Left ventricle myocardium superior (tissue), 1 donor: ENCODE results near the gene BIRC2. TPM values are rescaled to one million over a fixed set of nuclear protein-coding genes. Genes with fewer than 3 reads are reported as not detected.

Experiments
- ATAC-seq: fragments of 200-7000 bp; cut with Tn5 transposase; one replicate; pipeline ENCODE4 v1.9.1; 2020; ENCODE audit warnings: mild to moderate bottlenecking, moderate library complexity
- DNase-seq: peaks from one replicate; pipeline ENCODE4 v3.0.0-alpha.2; 2020
- intact Hi-C: fragments of 100-400 bp; cut with micrococcal nuclease; formaldehyde crosslinking; loops from one replicate; pipeline ENCODE4 v1.11.0; 2022
- total RNA-seq: library from RNA; stranded (reverse); fragmentation: NEBNext Ultra II Directional; extraction: Animal tissue kit (Norgen Biotek cat#: 25700); gene quantifications from one replicate; pipeline ENCODE4 v1.2.1, GENCODE V29; 2021
- donor health status: DM: no; HTN: yes; CAD: no; lungs with severe emphysema.

The BIRC2 gene
- total RNA-seq, 1 donor from 2014 or later: 31.1 TPM

DNA sequence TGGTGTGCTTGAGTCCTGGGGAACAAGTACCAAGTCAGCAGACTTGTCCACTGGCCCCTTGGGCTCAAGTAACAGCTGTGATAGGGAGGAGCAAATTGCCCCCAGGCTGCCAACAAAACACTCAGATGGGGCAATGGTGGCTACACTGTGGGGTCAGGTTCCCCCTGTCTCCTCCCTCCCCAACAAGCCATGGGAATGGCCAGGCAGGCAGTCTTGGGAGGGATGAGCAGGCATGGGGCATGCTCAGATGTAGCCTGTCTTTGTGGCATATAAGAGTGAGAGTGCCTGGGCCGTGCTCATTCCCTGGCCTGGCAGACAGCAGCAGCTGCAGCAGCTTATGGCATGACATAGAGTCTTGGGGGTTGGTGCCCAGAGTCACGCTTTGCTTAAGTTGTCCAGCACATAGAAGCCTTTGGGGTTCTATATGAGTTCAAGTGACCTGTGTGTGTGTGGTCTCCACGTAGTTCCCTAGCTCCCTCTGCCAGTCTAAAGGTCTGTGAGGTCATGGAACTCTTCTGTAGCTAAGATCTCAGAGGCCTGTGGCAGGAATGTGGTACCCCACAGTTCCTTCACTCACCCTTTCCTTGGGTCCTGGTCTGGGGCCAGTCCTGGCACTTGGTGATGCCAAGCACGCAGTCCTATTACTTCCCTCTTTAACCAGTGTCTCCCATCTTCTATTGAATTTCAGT, 44.7 kb downstream of the BIRC2 start:
- intact Hi-C loops: no loop called here
- no peak for DNase-seq
- no peak for ATAC-seq

GRCh38 chr11:102393272-102393730, 46.3 kb downstream of the BIRC2 start:
- DNase-seq (no peak), ATAC-seq (no peak)
- intact Hi-C loops: no loop called here

- no peak for ATAC-seq
- intact Hi-C loops: no loop called here
- DNase-seq: no peak
Measured at GRCh38 chr11:102395720-102396393, 48.8 kb downstream of the BIRC2 start.

DNA sequence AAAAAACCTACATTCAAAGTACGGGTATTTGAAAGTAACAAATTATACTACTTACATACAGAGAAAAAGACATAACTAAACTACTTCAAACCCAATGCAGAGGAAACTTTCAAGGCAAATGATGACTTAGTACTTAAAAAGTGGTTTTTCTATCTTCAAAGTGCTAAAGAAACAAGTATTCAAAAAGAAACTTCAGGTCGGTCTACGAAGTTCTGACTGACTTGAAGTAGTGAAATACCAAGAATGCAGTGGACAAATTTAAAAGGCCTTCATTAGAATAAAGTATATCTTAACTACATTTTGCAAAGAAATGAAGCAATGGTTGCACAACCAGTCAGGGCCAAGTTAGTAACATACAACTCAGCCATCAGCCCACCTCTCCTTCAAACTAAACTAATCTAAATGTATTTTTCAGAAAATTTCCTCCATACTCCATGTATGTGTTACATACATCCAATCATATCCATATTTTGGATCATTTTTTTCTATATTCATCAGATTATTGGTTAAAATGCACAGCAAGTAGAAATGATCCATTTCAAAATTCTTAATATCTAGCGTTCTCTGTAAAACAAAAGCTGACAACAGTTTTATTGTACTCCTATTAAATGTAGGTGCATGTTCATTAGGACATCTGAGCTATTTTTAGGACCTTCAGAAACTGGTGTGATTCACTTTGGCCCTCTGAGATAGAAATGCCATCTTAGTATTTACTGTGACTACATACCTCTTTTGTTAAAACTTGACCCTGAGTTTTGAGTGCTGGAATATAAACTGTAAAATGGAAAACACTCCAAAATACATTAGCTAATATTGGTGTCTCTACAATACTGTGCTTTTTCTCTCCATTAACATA, 49.9 kb downstream of the BIRC2 start:
- peak; percentile 32 for ATAC-seq
- DNase-seq: no peak
- intact Hi-C loops: no loop called here

- DNase-seq (no peak), ATAC-seq (no peak)
- intact Hi-C loops: no loop called here
Measured at GRCh38 chr11:102398297-102398696, 51.3 kb downstream of the BIRC2 start.

DNA sequence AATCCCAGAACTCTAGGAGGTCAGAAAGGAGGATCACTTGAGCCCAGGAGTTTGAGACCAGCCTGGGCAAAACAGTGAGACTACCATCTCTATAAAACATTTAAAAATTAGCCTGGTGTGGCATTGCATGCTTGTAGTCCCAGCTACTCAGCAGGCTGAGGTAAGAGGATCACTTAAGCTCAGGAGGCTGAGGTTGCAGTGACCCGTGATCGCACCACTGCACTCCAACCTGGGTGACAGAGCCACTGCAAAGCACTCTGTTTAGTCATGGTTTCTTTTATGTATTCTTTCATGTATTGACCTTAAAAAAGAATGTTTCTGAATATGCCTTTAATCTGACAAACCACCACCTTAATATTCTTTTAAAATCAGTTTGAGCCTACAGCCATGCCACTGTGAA, 52.2 kb downstream of the BIRC2 start:
- no peak for ATAC-seq
- DNase-seq: no peak
- intact Hi-C loops: no loop called here

- intact Hi-C loops: no loop called here
- DNase-seq: no peak
- no peak for ATAC-seq
Measured at GRCh38 chr11:102400603-102401002, 53.6 kb downstream of the BIRC2 start.

DNA sequence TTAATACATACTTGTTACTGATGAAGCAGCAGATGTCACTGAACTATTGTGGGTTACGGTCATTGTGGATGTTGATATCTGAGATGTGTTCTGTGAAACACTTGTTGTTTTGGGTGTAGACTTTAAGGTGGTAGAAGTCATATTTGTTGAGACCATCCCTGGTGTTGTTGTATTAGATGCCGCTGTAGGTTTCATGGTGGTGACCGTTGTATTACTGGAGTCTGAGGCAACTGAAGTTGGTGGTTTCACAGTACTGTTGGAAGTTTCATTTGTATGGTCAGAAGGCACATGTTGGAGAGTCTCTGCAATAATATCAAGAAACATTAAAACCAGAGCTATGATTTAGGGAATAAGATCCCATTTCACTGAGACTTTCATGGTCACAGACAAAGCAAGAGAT, 54.9 kb downstream of the BIRC2 start:
- intact Hi-C loops: no loop called here
- no peak for DNase-seq
- ATAC-seq: no peak

DNA sequence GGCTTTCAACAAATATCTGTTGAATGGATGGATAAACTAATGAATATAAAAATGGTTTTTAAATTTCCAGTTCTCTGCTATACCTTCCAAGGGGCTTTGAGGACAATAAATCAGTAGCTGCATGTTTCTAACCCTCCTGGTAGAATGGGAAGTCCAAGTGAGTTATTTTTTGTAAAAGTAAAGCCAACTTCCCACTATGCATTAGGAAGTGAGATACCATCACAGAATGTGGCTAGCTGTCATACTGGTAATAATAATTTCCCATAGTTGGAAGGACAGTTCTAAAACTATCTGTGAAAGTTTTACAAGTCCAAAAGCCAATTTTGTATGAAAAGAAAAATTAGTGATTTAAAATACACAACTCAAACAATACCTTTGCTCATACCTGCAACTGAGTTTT, 55.5 kb downstream of the BIRC2 start:
- intact Hi-C loops: no loop called here
- DNase-seq (no peak), ATAC-seq (no peak)

DNA sequence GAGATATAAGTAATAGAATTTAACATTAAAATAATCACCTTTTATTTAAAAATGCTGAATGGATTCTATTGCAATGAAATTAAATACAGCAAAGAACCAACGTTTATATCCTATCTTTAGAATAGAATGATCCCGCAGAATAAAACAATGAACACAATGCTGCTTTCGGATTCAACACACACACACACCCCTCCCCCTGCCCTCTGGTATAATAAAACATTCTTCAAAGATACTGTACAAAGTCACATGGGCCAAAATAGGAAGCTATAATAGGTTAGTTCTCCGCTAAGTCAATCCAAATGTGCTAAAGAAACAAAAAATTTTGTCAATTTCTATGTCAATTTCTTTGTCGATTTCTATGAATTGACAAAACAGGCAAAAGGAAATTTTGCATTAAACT, 58.5 kb downstream of the BIRC2 start:
- intact Hi-C loops: no loop called here
- DNase-seq (no peak), ATAC-seq (no peak)

- no peak for ATAC-seq
- DNase-seq: no peak
- intact Hi-C loops: no loop called here
Measured at GRCh38 chr11:102406099-102406498, 59.1 kb downstream of the BIRC2 start.

- no peak for ATAC-seq
- no peak for DNase-seq
- intact Hi-C loops: no loop called here
Measured at GRCh38 chr11:102407901-102408300, 60.9 kb downstream of the BIRC2 start.

DNA sequence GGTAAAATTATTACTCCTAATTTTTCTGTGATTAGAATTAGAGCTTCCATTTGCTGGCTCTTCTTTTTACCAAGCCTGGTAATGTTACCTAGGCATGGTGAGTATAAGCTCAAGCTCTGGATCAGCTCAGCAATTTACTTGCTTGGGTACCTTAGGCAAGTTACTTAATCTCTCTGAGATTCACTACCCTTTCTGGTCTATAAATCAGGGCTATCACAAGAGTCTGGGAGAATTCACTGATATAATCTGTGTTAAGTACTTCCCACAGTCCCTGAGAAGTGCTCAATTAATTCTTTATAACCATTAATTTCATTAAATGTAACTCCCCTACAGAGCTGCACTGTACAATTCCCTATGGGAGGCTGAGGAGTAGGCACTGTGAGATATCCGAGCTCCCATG, 61.3 kb downstream of the BIRC2 start:
- DNase-seq (no peak), ATAC-seq (no peak)
- intact Hi-C loops: no loop called here

DNA sequence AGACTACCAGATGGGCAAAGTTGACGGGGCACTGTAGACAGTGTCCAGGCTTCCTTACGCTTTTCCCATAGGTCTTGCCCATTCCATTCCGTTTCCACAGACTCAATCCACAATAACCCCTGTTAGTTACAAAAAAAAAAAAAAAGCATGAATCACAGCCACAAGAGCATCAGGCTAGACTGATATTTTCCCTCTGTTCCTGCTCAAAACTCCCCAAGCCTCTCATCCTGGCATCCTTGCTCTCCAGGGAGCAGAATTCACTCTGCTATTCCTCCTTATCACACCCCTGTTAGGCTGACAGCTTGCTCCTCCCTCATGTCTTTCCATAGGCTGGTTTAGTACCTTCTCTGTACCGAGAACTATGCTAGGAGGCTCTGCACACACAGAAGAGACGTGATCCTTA, 63.4 kb downstream of the BIRC2 start:
- peak; percentile 47 for ATAC-seq

DNA sequence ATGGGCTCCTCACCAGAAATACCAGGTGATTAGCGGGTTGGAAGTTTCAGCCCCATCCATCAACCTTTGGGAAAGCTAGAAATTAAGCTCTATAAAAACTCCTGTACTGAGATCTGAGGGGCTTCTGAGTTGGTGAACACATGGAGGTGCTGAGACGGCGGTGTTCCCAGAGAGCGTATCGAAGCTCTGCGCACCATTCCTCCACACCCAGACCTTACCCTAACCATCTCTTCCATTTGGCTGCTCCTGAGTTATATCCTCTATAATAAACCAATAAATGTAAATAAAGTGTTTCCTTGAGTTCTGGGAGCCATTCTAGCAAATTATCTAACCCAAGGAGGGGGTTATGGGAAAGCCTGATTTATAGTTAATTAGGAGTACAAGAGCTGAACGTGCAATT, 64.1 kb downstream of the BIRC2 start:
- ATAC-seq (no peak), DNase-seq (no peak)
- intact Hi-C loops: no loop called here

More for the DNA sequence above, 63.4 kb downstream of the BIRC2 start:
- intact Hi-C loops: no loop called here
- DNase-seq: no peak

DNA sequence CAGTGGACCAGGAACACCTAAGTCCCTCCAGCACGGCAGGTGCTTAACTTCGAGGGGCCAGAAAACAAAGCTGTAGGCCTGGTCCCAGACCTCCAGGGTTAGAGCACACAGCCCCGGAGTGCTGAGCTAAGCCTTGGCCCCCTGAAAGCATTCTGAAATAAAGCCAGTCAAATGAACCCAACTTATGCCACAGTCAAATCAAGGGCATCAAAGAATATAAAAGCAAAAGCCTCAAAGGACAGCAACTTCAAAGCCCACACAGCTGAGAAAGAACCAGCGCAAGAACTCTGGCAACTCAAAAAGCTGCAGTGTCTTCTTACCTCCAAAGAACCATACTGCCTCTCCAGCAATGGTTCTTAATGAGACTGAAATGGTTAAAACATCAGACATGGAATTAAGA, 66.5 kb downstream of the BIRC2 start:
- intact Hi-C loops: no loop called here
- no peak for DNase-seq
- no peak for ATAC-seq

- no peak for DNase-seq
- intact Hi-C loops: no loop called here
Measured at GRCh38 chr11:102414559-102414958, 67.5 kb downstream of the BIRC2 start.

DNA sequence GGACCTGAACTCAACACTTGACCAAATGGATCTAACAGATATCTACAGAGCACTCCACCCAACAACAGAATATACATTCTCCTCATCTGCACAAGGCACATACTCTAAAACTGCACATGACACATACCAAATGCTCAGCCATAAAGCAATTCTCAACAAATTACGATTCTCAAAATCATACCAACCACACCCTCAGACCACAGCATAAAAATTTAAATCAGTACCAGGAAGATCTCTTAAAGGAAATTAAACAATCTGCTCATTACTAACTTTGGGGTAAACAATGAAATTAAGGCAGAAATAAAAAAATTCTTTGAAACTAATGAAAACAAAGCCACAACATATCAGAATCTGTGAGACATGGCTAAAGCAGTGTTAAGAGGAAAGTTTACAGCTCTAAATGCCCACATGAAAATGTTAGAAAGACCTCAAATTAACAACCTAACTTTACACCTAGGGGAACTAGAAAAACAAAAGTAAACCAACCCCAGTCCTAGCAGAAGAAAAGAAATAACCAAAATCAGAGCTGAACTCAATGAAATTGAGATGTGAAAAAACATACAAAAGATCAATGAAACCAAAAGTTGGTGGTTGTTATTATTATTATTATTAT, 68.4 kb downstream of the BIRC2 start:
- ATAC-seq: no peak
- intact Hi-C loops: no loop called here
- no peak for DNase-seq

More at GRCh38 chr11:102414559-102414958, 67.5 kb downstream of the BIRC2 start:
- ATAC-seq: no peak

DNA sequence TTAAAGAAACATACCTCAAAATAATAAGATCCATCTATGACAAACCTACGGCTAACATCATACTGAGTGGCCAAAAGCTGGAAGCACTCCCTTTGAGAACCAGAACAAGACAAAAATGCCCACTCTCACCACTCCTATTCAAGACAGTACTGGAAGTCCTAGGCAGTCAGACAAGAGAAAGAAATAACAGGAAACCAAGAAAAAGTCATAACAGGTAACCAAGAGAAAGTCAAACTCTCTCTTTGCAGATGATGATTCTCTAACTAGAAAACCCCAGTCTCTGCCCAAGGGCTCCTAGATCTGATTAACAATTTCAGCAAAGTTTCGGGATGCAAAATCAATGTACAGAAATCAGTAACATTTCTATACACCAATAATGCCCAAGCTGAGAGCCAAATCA, 70.0 kb downstream of the BIRC2 start:
- DNase-seq (no peak), ATAC-seq (no peak)
- intact Hi-C loops: no loop called here

DNA sequence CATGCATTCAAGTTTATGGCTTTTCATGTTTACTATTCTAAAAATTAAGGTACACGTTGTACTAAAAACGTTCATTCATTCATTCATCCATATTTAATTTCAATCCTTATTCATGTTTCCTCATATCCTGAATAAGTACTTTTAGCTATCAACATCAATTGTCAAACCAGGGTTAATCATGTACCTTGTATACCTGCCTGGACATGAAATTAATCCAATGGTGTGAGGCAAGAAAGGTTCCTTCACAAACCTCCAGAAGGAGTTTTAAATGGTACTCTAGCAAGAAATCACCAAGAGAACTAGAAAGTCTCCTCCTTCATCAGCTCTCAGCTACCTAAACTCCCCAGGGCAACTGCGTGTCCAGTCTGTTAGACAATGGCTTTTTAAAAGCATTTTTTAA, 72.2 kb downstream of the BIRC2 start:
- ATAC-seq: no peak
- intact Hi-C loops: no loop called here

More for the DNA sequence above, 72.2 kb downstream of the BIRC2 start:
- DNase-seq: no peak
